NCI-H2107 treated with DMSO at 0.1 percent for 48 hours (cell line): ENCODE measurements around the gene WBP4.
A peak's percentile ranks its signal among the peaks of the same experiment; 100 is the strongest.
"Not testable (repeated sequence)": the region's sequence is repeated elsewhere in the genome, so short reads cannot be mapped to it uniquely, and the experiment has no call there.

Source experiments
- DNase-seq: peaks from one replicate; lab custom pipeline; 2025; ENCODE audit not compliant: unreplicated experiment; lab: John Stamatoyannopoulos, UW

WBP4 gene, protein sequence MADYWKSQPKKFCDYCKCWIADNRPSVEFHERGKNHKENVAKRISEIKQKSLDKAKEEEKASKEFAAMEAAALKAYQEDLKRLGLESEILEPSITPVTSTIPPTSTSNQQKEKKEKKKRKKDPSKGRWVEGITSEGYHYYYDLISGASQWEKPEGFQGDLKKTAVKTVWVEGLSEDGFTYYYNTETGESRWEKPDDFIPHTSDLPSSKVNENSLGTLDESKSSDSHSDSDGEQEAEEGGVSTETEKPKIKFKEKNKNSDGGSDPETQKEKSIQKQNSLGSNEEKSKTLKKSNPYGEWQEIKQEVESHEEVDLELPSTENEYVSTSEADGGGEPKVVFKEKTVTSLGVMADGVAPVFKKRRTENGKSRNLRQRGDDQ

DNA sequence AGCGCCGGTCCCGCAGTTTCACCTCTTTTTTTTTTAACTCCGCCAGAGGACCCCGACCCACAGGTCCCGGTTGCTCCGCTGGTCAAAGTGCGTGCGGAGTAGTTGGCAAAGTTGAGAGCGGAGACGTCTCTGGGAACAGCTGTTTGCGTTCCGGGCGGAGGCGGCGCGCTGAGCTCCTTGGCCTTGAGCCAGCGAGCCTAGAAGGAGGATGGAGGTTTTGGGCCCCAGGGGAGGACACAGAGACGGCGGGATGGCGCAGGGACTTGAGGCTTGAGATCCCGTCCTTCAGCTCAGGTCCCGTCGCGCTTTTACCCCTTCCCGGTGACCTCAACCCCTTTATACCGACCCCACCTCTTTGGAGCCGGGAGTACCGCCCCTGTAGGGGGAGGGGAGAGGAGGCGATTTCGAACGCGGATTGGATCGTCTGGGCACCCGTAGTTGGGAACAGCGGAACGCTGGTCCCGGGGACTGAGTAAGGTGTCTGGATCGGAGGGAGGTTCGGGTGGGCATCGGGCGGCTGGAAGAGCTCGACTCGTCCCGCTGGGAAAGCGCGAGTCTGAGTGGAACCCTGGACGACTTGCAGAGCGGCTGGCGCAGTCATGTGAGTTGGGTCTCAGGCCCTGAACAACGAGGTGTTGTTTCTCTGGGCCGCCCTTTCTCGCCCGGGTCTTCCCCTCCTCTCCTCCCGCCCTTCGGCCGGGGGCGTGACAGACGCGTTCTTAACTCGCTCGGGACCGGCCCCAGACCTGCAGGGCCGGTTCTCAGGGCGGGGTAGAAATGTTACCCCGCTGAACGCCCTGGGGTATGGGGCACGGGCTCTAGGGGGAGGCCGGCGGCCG, at the start of gene WBP4:
WBP4 (plus strand) TSS at position 435 of the 839 bp plus-strand sequence; CDS start at position 600, 165 bp downstream.
- DNase-seq = peak; percentile 79

DNA sequence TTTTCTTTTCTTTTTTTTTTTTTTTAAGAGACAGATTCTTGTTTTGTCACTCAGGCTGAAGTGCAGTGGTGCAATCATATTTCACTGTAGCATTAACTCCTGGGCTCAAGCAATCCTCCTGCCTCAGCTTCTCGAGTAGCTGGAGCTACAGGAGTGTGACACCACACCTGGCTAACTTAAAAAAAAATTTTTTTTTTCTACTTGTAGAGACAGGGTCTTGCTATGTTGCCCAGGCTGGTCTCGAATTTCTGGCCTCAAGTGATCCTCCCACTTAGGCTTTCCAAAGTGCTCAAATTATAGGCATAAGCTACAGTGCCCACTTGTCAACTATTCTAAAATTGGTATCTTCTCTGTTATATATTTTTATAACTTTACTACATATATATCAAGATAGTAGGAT, 48.8 kb upstream of the WBP4 start:
- no peak for DNase-seq

DNA sequence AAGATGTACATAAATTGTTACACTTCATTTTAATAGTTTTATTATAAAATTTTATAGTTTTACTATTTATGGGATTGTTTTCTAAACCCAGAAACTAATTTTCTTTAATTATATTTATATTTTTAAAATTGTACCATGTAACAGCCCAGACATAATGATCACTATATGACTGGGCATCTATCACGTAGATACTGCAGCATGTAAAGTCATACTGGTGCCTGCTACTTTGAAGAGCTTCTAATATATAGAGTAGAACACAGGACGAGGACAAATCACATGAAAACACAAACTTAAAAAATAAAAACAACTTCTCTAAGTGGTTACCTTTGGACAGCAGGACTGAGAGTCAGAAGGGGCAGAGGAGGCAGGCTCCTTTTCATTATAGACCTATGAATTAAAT, 47.5 kb upstream of the WBP4 start:
- no peak for DNase-seq

DNA sequence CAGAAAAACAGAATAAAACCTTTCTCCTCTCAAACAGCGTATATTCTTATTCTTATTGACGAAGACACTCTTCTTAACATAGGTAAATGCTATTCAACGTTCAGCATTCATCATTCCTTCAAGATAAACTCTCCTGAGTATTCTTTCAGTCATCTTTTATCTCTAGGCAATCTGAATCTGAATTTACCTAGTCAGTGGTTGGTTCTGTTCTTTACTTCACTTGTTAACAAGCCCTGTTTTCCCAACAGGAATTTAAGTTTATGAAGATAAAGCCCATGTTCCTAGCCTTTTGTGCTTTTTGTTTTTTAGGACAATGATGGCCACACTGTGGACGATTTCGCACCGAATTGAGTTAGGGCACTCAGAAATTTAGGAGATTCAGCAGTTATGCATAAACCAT, 45.4 kb upstream of the WBP4 start:
- DNase-seq = no peak

DNA sequence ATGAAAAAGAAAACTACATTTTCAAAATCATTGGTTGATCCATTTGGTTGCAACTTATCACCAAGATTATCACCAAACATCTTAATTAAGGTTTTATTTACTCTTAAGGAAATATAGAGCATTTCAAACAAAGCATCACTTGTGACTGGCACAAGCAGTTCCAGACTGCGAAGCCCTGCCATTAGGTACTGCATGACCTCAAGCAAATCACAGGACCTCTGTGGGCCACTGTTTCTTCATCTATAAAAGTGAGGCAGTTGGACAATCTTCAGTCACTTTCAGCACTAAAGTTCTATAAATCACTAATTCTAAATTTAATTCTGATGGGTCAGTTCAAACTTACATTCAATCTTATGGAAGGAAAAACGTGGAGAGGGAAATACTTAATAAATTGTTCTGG, 44.1 kb upstream of the WBP4 start:
- DNase-seq = no peak

DNA sequence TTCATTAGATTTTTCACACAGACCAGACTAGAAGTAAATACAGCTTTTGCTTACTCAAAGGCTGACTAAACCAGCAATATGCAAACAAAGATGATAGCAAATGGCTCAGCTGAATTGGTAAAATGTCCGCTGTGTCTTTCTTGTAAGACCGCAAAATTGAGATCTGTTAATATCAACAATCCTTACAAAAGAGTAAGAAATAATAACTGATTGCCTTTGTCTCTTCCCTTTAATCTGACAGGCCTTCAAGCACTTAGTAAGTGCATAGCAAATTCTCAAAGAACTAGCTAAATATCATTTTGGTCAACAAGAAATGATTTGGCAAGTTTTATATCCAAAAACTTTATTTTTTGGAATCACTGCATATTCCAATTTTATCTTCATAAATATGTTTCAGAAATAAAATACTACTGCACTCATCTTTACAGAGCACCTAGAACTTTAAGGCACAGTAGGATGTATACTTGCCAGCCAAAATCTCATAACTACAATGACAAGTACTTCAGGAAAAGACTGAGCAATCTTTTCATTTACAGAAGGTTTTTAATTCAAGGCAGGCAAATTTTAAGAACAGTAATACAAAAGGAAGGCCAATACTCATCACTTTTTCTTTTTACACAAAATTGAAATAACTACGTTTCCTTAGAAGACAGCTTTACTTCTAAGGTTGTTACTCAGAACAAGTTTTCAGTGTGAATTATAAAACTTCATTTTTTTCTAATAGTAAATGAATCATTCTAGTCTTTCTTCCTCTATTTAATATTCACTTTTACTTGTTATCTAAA, 43.3 kb upstream of the WBP4 start:
- DNase-seq = no peak

DNA sequence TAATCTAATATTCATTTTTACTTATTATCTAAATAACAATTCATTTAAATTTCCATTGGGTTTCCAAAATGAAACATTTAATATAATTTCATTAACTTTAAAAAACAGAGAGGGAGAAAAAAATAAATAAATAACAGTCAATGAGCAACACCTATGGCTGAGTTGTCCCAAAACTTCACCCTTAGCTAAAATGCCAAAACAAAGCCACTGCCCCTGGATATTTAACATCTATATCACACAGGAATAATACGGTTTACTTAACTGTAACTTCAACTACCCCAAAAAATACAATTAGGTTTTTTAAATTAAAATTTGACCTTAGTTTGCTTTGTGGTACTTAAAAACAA, 42.7 kb upstream of the WBP4 start:
- DNase-seq = no peak

DNA sequence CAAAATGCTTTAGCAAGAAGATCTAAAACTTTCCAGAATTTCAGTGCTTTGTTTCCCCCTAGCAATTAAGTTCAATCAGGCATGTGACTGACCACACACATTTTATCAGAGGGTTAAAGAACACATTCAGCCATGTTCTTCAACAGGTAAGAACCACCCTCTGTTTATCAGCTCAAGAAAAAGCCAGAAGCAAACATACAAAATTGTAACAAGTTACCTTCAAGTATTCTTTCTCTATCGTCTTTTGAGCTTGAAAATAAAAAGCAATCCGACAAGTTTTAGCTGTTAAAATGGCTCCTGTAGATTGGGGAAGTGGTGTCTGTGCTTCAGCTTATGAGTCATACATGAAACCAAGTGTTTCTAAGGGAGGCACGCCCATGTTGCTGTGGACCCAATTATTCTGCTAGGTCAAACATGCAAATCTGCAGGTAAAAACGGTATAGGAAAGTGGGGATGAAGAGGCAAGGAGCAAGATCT, 42.3 kb upstream of the WBP4 start, which contains the start of gene ELF1:
ELF1 (minus strand) TSS at position 306 of the 477 bp plus-strand sequence. CDS start 37,262 bp downstream, outside the sequence.
- DNase-seq = no peak

DNA sequence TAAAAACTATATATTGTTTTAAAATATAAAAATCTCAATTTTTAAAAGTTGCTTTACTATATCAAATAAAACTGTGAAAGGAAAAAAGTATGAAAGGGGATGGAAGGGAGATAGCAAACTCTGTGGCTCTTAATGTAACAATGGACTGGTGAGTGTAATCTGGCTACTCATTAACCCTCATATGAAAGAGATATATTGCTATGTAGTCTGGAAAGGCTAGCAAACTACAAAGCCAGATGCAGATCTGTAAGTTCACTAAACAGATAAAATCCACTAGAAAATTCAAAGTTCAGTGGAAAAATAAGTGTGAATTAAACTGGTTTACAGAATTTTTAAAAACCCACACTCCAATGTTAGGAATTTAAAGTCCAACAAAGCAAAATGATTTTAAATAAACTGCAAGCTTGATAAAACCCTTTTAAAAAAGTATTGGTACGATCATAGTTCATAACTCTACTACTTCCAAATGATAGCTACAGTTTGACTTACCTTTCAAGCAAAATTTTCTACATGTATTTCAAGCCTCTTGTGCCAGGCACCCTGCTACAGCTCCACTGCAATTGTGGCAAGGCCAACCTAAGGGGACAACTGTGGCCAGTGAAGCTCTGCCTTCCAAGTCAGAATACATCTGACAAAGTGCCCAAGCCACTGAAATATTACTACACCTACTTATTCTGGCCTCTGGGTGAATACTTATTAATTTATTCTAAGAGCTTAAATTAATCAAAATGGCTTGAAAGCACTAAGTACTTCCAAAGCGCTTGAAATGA, 41.5 kb upstream of the WBP4 start:
- DNase-seq = no peak

DNA sequence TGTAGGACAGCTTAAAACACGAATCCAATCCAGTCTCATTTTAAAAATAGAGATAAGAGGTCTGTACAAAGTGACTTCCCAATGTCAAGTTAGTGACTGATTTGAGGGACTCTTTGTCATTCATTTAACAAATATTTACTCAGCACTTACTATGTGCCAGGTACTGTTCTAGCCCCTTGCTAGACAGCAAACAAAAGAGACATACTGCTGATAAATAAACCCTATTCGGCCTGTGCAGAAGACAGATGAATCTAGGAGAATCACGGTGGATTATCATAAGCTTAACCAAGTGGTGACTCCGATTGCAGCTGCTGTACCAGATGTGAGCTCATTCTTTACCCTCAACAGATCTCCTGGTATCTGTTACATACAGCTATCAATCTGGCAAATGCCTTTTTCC, 35.8 kb upstream of the WBP4 start:
- DNase-seq = no peak

DNA sequence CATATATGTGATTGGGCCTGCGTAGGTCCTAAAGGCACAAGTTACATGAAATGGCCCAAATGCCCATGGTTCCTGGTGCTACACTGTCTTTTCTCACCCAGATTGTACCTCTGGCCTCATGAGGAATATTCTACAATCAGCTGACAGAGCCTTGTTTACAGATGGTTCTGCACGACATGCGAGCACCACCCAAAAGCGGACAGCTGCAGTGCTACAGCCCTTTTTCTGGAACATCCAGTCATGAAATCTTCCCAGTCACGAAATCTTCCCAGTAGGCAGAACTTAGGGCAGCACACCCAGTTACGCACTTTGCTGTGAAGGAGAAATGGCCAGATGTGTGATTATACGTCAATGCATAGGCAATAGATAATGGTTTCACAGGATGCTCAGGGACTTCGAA, 34.5 kb upstream of the WBP4 start:
- DNase-seq = no peak

DNA sequence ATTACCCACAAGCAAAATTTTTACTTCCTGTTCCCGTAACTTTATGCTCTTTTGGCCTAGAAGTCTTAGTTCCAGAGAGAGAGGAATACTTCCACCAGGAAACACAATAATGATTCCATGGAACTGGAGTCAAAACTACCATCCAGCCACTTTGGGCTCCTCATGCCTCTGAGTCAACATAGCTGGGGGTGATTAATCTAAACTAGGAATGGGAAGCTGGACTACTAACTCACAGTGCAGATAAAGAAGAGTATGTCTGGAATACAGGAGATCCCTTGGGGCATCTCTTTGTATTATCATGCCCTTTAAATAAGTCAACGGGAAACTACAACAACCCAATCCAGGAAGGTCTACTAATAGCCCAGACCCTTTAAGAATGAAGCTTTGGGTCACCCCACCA, 33.3 kb upstream of the WBP4 start:
- no peak for DNase-seq

DNA sequence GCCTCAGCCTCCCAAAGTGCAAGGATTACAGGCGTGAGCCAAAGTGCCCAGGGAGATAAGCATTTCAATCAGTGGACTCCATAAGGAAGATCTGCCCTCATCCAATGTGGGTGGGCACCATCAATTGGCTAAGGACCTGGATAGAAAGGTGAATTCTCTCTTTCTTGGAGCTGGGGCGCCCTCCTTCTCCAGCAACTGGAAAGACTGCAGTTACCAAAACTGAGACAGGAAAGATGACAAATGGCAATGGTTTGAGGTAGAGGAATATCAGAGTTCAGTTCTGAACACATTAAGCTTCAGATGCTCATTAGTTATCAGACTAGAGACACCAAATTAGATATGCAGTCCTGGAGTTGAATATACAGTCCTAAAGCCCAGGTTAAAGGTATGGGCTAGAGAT, 31.7 kb upstream of the WBP4 start:
- no peak for DNase-seq

DNA sequence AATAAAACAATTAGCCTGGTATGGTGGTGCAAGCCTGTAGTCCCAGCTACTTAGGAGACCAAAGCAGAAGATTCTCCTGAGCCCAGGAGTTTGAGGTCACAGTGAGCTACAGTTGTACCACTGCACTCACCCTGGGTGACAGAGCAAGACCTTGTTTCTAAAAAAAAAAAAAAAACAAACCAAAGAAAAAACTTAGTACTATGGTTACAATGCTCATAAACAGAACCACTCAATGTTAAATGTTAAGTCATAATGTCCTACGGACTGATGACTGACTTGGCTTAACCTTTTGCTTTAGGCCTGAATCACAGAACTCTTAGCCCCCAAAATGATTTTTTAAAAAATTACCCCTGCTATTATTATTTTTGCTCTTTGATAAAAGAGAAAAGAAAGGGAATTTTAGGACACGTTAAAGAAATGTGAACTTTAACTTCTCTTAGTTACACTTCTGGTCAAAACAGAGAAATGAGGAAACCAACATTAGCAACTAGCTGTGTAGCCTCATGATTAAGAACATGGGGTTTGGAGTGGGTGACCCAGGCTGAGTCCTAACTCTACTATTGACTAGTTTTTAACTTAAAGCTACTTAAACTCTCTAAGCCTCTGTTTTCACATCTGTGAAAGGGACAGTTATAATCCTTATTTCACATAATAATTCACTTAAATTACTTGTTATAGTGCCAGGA, 28.5 kb upstream of the WBP4 start:
- no peak for DNase-seq

DNA sequence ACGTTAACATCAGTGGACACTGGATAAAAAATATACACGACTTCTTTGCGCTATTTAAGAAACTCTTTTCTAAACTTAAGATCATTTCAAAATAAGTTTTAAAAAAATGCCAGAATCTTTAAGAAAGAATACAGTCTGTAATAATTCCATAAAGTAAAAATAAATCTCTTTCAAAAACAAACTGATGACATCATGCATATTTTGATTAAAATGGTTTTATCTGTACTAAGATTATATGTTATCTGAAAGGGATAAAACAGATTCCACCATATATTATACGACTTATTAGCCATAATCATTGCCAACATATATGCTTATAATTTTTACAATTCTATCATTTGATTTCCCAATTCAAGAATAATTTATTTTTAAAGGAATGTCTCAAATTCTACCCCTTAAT, 26.9 kb upstream of the WBP4 start:
- DNase-seq = no peak

DNA sequence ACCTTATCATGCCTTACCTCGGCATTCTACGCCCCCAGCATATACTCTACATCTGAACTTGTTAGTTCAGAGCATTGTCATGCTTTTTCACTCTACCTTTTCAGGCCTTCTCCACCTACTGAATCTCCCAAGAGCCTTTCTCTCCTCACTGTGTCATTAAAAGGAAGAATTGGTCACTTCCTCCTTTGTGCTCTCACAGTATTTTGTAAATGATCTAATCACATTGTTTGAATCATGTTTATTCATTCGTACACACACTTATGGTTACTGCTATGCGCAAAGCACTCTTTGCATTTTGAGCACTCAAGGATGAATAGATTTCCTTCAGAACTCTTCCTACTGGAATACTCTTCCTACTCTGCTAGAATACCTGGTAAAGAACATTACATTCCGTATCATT, 26.4 kb upstream of the WBP4 start:
- no peak for DNase-seq

DNA sequence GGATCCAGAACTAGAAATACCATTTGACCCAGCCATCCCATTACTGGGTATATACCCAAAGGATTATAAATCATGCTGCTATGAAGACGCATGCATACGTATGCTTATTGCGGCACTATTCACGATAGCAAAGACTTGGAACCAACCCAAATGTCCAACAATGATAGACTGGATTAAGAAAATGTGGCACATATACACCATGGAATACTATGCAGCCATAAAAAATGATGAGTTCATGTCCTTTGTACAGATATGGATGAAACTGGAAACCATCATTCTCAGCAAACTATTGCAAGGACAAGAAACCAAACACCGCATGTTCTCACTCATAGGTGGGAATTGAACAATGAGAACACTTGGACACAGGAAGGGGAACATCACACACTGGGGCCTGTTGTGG, 24.8 kb upstream of the WBP4 start:
- not testable (repeated sequence) for DNase-seq

DNA sequence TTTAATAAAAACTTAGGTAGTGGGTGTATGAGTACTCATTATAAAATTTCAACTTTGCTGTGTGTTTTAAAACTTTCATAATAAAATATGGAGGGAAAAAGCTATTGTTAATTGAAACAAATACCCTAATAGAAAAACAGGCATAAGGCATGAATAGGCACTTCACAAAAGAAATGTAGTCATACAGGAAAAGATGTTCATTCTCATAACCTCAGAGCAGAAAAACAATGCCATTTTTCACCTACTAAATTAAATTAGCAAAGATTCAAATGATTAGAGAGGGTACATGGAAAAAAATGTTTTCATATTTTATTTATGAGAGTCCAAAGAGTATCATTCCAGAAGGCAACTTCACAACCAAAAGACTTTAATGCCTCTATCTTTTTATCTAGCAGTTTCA, 21.6 kb upstream of the WBP4 start:
- no peak for DNase-seq

DNA sequence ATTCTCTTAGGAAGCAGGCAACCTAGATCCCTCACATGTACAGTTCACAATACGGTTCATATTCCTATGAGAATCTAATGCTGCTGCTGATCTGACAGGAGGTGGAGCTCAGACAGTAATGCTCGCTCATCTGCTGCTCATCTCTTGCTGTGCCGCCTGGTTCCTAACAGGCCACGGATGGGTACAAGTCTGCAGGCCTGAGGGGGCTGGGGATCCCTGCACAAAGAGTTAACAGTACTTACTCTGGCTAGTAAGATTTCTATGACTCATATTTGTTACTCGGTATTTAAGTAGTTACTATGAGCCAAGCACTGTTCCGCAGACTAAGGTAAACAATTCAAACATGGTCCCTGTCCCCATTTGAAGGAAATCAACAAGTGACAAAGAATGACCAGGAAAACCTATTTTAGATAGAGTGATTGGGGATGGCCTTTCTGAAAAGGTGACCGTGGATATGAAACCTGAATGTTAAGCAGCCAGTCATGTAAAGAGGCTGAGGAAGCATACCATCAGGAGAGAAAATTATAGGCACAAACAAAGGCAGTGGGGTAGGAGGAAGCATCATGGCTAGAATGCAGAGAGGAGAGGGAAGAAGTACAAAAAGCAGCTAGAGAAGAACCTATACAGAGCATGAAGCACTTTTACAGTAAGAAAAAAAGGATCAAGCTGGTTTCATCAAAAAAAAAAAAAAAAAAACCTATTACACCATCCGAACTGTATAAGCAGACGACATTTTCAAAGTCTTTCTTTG, 20.6 kb upstream of the WBP4 start:
- DNase-seq = no peak
